Trophoblast cell (in vitro differentiated cells and primary cell): ENCODE results near the gene SIPA1L3.
"Not testable (repeated sequence)": the region's sequence is repeated elsewhere in the genome, so short reads cannot be mapped to it uniquely, and the experiment has no call there.

ENCODE experiments used
- DNase-seq, 2 donors: peaks; one replicate each; pipeline ENCODE4 v3.0.0-alpha.2; 2016
- H2AFZ ChIP-seq: 2 replicates; pipeline ENCODE4 v1.6.1; 2013; ENCODE audit warnings: low read length, moderate library complexity, mild to moderate bottlenecking; ENCODE audit not compliant: insufficient read depth, poor library complexity
- H2AK5ac ChIP-seq: 2 replicates; pipeline ENCODE4 v1.6.1; 2013; ENCODE audit warnings: mild to moderate bottlenecking, low read length
- H2BK120ac ChIP-seq: 2 replicates; pipeline ENCODE4 v1.6.1; 2013; ENCODE audit warnings: low read length, mild to moderate bottlenecking, moderate library complexity; ENCODE audit not compliant: insufficient read depth, poor library complexity
- H2BK12ac ChIP-seq: 2 replicates; pipeline ENCODE4 v1.6.1; 2013; ENCODE audit warnings: mild to moderate bottlenecking, low read length, moderate library complexity
- H2BK5ac ChIP-seq: 2 replicates; pipeline ENCODE4 v1.6.1; 2013; ENCODE audit warnings: low read length, low read depth, moderate library complexity, mild to moderate bottlenecking; ENCODE audit not compliant: poor library complexity
- H3K14ac ChIP-seq: 2 replicates; pipeline ENCODE4 v1.6.1; 2013; ENCODE audit warnings: mild to moderate bottlenecking, low read length
- H3K18ac ChIP-seq: 2 replicates; pipeline ENCODE4 v1.6.1; 2013; ENCODE audit warnings: mild to moderate bottlenecking, low read length
- H3K23ac ChIP-seq: 2 replicates; pipeline ENCODE4 v1.6.1; 2013; ENCODE audit warnings: low read length
- H3K27ac ChIP-seq: 2 replicates; pipeline ENCODE4 v1.5.1; 2013; ENCODE audit warnings: low read depth, mild to moderate bottlenecking, inconsistent platforms, low read length, moderate library complexity
- H3K27me3 ChIP-seq: 2 replicates; pipeline ENCODE4 v1.6.1; 2013; ENCODE audit warnings: inconsistent platforms, mild to moderate bottlenecking, low read length, moderate library complexity; ENCODE audit not compliant: insufficient read depth
- H3K36me3 ChIP-seq, 2 experiments: 1 replicate in 1 of 2; 2 replicates in 1 of 2; pipeline ENCODE4 v1.6.1; 2013; ENCODE audit warnings: low read length in 2 of 2, mild to moderate bottlenecking in 2 of 2, moderate library complexity in 1 of 2; ENCODE audit not compliant: insufficient read depth in 2 of 2, control insufficient read depth in 1 of 2
- H3K4ac ChIP-seq: 2 replicates; pipeline ENCODE4 v1.6.1; 2013; ENCODE audit warnings: low read depth, mild to moderate bottlenecking, low read length, moderate library complexity
- H3K4me1 ChIP-seq, 2 experiments: 1 replicate in 1 of 2; 2 replicates in 1 of 2; pipeline ENCODE4 v1.6.1; 2013; ENCODE audit warnings: low read length in 2 of 2, mild to moderate bottlenecking in 2 of 2, moderate library complexity in 1 of 2; ENCODE audit not compliant: insufficient read depth in 2 of 2, control insufficient read depth in 1 of 2
- H3K4me2 ChIP-seq: 2 replicates; pipeline ENCODE4 v1.6.1; 2013; ENCODE audit warnings: inconsistent platforms, mild to moderate bottlenecking, low read length, moderate library complexity
- H3K4me3 ChIP-seq: 2 replicates; pipeline ENCODE4 v1.5.1; 2013; ENCODE audit warnings: mild to moderate bottlenecking, low read depth, low read length, inconsistent platforms
- H3K79me1 ChIP-seq: one replicate; pipeline ENCODE4 v1.6.1; 2013; ENCODE audit warnings: low read length
- H3K79me2 ChIP-seq: 2 replicates; pipeline ENCODE4 v1.6.1; 2013; ENCODE audit warnings: low read length, mild to moderate bottlenecking; ENCODE audit not compliant: control insufficient read depth, insufficient read depth, poor library complexity
- H3K9ac ChIP-seq: 2 replicates; pipeline ENCODE4 v1.6.1; 2013; ENCODE audit warnings: mild to moderate bottlenecking, low read length
- H3K9me3 ChIP-seq: 2 replicates; pipeline ENCODE4 v1.6.1; 2013; ENCODE audit warnings: low read depth, mild to moderate bottlenecking, control low read depth, inconsistent platforms, low read length; ENCODE audit not compliant: insufficient read depth
- H4K12ac ChIP-seq: 2 replicates; pipeline ENCODE4 v1.6.1; 2013; ENCODE audit warnings: low read depth, mild to moderate bottlenecking, low read length, moderate library complexity
- H4K8ac ChIP-seq: 2 replicates; pipeline ENCODE4 v1.6.1; 2013; ENCODE audit warnings: low read depth, mild to moderate bottlenecking, low read length, moderate library complexity
- H4K91ac ChIP-seq: one replicate; pipeline ENCODE4 v1.6.1; 2013; ENCODE audit warnings: low read depth, mild to moderate bottlenecking, low read length, moderate library complexity
- WGBS: extraction: QIAGEN DNeasy Blood & Tissue Kit; methylation state at CpG from one replicate; pipeline ENCODE4 v1.1.7; 2013; ENCODE audit warnings: missing lambda C conversion rate; ENCODE audit not compliant: insufficient read length, insufficient coverage; ENCODE audit errors: extremely low coverage; 5-methylcytosine and 5-hydroxymethylcytosine counted together

The SIPA1L3 gene

GRCh38 chr19:38025909-38026307, 118.9 kb downstream of the SIPA1L3 start:
- H2AFZ ChIP-seq: no peak overlapping the region
- H3K36me3 ChIP-seq: no peaks in the 10 kb centered on the region
- no peak overlapping the region for H4K8ac ChIP-seq
- no peak overlapping the region for H3K4ac ChIP-seq
- no peak overlapping the region for H2BK5ac ChIP-seq
- peaks cover 6% of the 10 kb centered on the region for H3K79me1 ChIP-seq
- no peak overlapping the region for H4K12ac ChIP-seq
- no peak overlapping the region for H3K9ac ChIP-seq
- no peaks in the 10 kb centered on the region for H3K27me3 ChIP-seq
- peak overlapping the region; percentile 51 for H2AK5ac ChIP-seq
- no peak overlapping the region for H3K4me3 ChIP-seq
- H3K79me2 ChIP-seq: peaks cover 1% of the 10 kb centered on the region
- H3K4me1 ChIP-seq: peaks cover 13 to 19% of the 10 kb centered on the region in 2 experiments
- no peak overlapping the region for H3K4me2 ChIP-seq
- H4K91ac ChIP-seq: no peak overlapping the region
- H3K18ac ChIP-seq: peak overlapping the region; percentile 62
- no peak overlapping the region for H2BK120ac ChIP-seq
- no peak overlapping the region for H3K27ac ChIP-seq
- no peak for DNase-seq
- H3K23ac ChIP-seq: no peak overlapping the region
- H3K9me3 ChIP-seq: peaks cover 3% of the 10 kb centered on the region
- no peak overlapping the region for H3K14ac ChIP-seq
- H2BK12ac ChIP-seq: no peak overlapping the region
- no CpG with 5 or more reads among the region's 2 CpGs for WGBS

- Histone ChIP-seq H3K23ac (no peak overlapping the region), H2BK5ac (no peak overlapping the region), H4K12ac (no peak overlapping the region), H3K79me1 (peaks cover 6% of the 10 kb centered on the region), H2AK5ac (no peak overlapping the region), H2BK12ac (no peak overlapping the region), H3K4ac (no peak overlapping the region), H3K4me1 (peaks cover 15 to 21% of the 10 kb centered on the region in 2 experiments), H4K8ac (no peak overlapping the region), H3K18ac (no peak overlapping the region), H3K9ac (no peak overlapping the region), H3K79me2 (peaks cover 1% of the 10 kb centered on the region), H3K27ac (no peak overlapping the region), H3K9me3 (peaks cover 2% of the 10 kb centered on the region), H2BK120ac (no peak overlapping the region), H3K4me2 (no peak overlapping the region), H2AFZ (no peak overlapping the region), H3K4me3 (no peak overlapping the region), H3K27me3 (no peaks in the 10 kb centered on the region), H4K91ac (no peak overlapping the region), H3K14ac (no peak overlapping the region), H3K36me3 (no peaks in the 10 kb centered on the region)
- DNase-seq: no peak
- WGBS: no CpG with 5 or more reads among the region's 6 CpGs
Observed at GRCh38 chr19:38028913-38029510, 122.0 kb downstream of the SIPA1L3 start.

- not testable (repeated sequence) for H2BK120ac ChIP-seq, H4K8ac ChIP-seq, H4K91ac ChIP-seq, H3K27me3 ChIP-seq, H3K79me1 ChIP-seq, H3K14ac ChIP-seq, H3K27ac ChIP-seq, H3K79me2 ChIP-seq, H2AK5ac ChIP-seq, H3K4me3 ChIP-seq, H2BK5ac ChIP-seq, H3K4me2 ChIP-seq, H3K23ac ChIP-seq, H2BK12ac ChIP-seq, H4K12ac ChIP-seq, H3K4ac ChIP-seq, H3K9ac ChIP-seq, H2AFZ ChIP-seq, H3K36me3 ChIP-seq, H3K18ac ChIP-seq, H3K9me3 ChIP-seq
- H3K4me1 ChIP-seq: peaks cover 12 to 14% of the 10 kb centered on the region in 2 experiments
- WGBS: no CpG with 5 or more reads among the region's 8 CpGs
- peak; percentile 72 to 75 for DNase-seq
Observed at GRCh38 chr19:38030001-38030400, 123.0 kb downstream of the SIPA1L3 start.

GRCh38 chr19:38030686-38031422, 123.8 kb downstream of the SIPA1L3 start:
- Histone ChIP-seq H3K4ac (no peak overlapping the region), H3K4me2 (no peak overlapping the region), H3K9me3 (peaks cover 2% of the 10 kb centered on the region), H3K18ac (no peak overlapping the region), H3K4me1 (peaks cover 8 to 10% of the 10 kb centered on the region in 2 experiments), H2BK12ac (no peak overlapping the region), H2BK120ac (no peak overlapping the region), H3K79me1 (no peaks in the 10 kb centered on the region), H3K79me2 (no peaks in the 10 kb centered on the region), H3K23ac (no peak overlapping the region), H3K14ac (no peak overlapping the region), H3K27ac (no peak overlapping the region), H4K8ac (no peak overlapping the region), H3K27me3 (no peaks in the 10 kb centered on the region), H2AFZ (no peak overlapping the region), H3K9ac (no peak overlapping the region), H4K12ac (no peak overlapping the region), H2BK5ac (no peak overlapping the region), H4K91ac (no peak overlapping the region), H2AK5ac (no peak overlapping the region), H3K36me3 (no peaks in the 10 kb centered on the region), H3K4me3 (no peak overlapping the region)
- no peak for DNase-seq
- no CpG with 5 or more reads among the region's 9 CpGs for WGBS
